ENCODE data around the gene KRTAP5-1. TPM values are rescaled to one million over a fixed set of nuclear protein-coding genes. Genes with fewer than 3 reads are reported as not detected.
A peak's percentile ranks its signal among the peaks of the same experiment; 100 is the strongest.

Gene KRTAP5-1
- total and polyA plus RNA-seq, 7 donors: not detected

- Histone ChIP-seq H3K4me3 (no peak overlapping the region), H3K4me1 (no peaks in the 10 kb centered on the region), H3K27me3 (peaks cover 0 to 26% (median 0%) of the 10 kb centered on the region in 3 donors), H3K27ac (no peak overlapping the region), H3K9me3 (no peaks in the 10 kb centered on the region), H3K36me3 (no peaks in the 10 kb centered on the region)
- intact Hi-C loops (cut with DNase I): no loop called here
- WGBS, 2 donors: 89 to 93% methylated on average over 16 of the region's 16 CpGs
- DNase-seq: peak; percentile 32
- no peak for TF ChIP-seq POLR2AphosphoS5 (IDR thresholded peaks at IDR 0.05)
- TF ChIP-seq CTCF (IDR thresholded peaks at IDR 0.05): no peak
- no peak for TF ChIP-seq POLR2A (IDR thresholded peaks at IDR 0.05)
- no peak for TF ChIP-seq EP300 (IDR thresholded peaks at IDR 0.05)
Measured at GRCh38 chr11:1624621-1625020, 39.5 kb upstream of the KRTAP5-1 start.

GRCh38 chr11:1623716-1624115 is 38.6 kb upstream of the KRTAP5-1 start:
- no peak for DNase-seq
- intact Hi-C loops (cut with DNase I): no loop called here
- Histone ChIP-seq H3K27me3 (peaks cover 0 to 25% (median 0%) of the 10 kb centered on the region in 3 donors), H3K4me1 (no peaks in the 10 kb centered on the region), H3K9me3 (no peaks in the 10 kb centered on the region), H3K4me3 (no peak overlapping the region), H3K27ac (no peak overlapping the region), H3K36me3 (no peaks in the 10 kb centered on the region)
- TF ChIP-seq EP300 (IDR thresholded peaks at IDR 0.05) (no peak), CTCF (IDR thresholded peaks at IDR 0.05) (no peak), POLR2AphosphoS5 (IDR thresholded peaks at IDR 0.05) (no peak), POLR2A (IDR thresholded peaks at IDR 0.05) (no peak)
- 88 to 94% methylated on average over 9 of the region's 9 CpGs for WGBS, 2 donors

GRCh38 chr11:1622086-1622485 is 37.0 kb upstream of the KRTAP5-1 start, which contains the start of gene KRTAP5-4:
KRTAP5-4 (minus strand) TSS chr11:1622138; CDS start chr11:1622093, 45 bp downstream.
- peaks cover 0 to 23% (median 0%) of the 10 kb centered on the region in 3 donors for H3K27me3 ChIP-seq
- no peak within 1 kb of the TSS for H3K4me3 ChIP-seq
- no peaks in the 10 kb centered on the region for H3K4me1 ChIP-seq
- intact Hi-C loops (cut with DNase I): no loop called here
- WGBS, 2 donors: 5 to 45% methylated on average over 1 of the region's 1 CpG
- H3K27ac ChIP-seq: no peak within 1 kb of the TSS
- H3K36me3 ChIP-seq: no peaks in the 10 kb centered on the region
- DNase-seq: no peak
- H3K9me3 ChIP-seq: no peaks in the 10 kb centered on the region
- TF ChIP-seq EP300 (IDR thresholded peaks at IDR 0.05): no peak
- TF ChIP-seq POLR2A (IDR thresholded peaks at IDR 0.05): no peak
- TF ChIP-seq POLR2AphosphoS5 (IDR thresholded peaks at IDR 0.05): no peak
- no peak for TF ChIP-seq CTCF (IDR thresholded peaks at IDR 0.05)

- H3K27me3 ChIP-seq: peaks cover 0 to 32% (median 0%) of the 10 kb centered on the region in 3 donors
Measured at GRCh38 chr11:1619449-1619848, 34.4 kb upstream of the KRTAP5-1 start.

More at GRCh38 chr11:1619449-1619848, 34.4 kb upstream of the KRTAP5-1 start:
- no peaks in the 10 kb centered on the region for H3K4me1 ChIP-seq
- 52 to 57% methylated on average over 10 of the region's 10 CpGs for WGBS, 2 donors
- TF ChIP-seq POLR2AphosphoS5 (IDR thresholded peaks at IDR 0.05): no peak
- no peak for TF ChIP-seq CTCF (IDR thresholded peaks at IDR 0.05)
- no peak for TF ChIP-seq EP300 (IDR thresholded peaks at IDR 0.05)
- TF ChIP-seq POLR2A (IDR thresholded peaks at IDR 0.05): no peak
- DNase-seq: peak; percentile 30
- no peaks in the 10 kb centered on the region for H3K9me3 ChIP-seq
- intact Hi-C loops (cut with DNase I): no loop called here
- no peak overlapping the region for H3K4me3 ChIP-seq
- H3K27ac ChIP-seq: no peak overlapping the region
- H3K36me3 ChIP-seq: no peaks in the 10 kb centered on the region

All from sigmoid colon (tissue), 7 donors.